H4 (cell line): Measurements from ENCODE around the gene POC1A. TPM values are rescaled to one million over a fixed set of nuclear protein-coding genes. Genes with fewer than 3 reads are reported as not detected.

Source experiments
- DNase-seq: peaks from one replicate; pipeline ENCODE4 v3.0.0-alpha.2; 2015; ENCODE audit warnings: low spot score
- total RNA-seq: library from RNA; depleted of rRNA; stranded (reverse); fragments of >200 nt; shearing (Covaris generic); gene quantifications from 2 replicates; pipeline ENCODE4 v1.2.3, GENCODE V29; 2014; rRNA removed

Gene POC1A
- total RNA-seq, 1 experiment from 2014 or later, result 8.1 TPM

DNA sequence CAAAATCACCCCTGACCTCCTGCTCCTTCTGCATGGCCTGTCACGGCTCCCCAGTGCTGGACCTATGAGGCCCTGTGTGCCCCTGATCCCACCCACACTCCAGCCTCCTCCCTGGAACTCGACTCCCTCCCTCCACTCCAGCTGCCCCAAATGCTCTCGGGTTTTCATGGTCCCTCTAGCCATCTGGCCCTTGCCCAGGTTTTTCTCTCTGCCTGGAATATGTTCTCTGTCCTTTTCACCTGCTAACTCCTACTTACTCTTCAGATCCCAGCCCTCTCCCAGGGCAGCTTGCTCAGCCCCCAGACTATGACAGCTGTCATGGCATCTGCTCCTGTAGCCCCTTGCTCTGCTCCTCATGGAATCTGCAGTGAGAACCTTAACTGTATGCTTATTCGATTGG, 128.2 kb downstream of the POC1A start:
- DNase-seq, result no peak

DNA sequence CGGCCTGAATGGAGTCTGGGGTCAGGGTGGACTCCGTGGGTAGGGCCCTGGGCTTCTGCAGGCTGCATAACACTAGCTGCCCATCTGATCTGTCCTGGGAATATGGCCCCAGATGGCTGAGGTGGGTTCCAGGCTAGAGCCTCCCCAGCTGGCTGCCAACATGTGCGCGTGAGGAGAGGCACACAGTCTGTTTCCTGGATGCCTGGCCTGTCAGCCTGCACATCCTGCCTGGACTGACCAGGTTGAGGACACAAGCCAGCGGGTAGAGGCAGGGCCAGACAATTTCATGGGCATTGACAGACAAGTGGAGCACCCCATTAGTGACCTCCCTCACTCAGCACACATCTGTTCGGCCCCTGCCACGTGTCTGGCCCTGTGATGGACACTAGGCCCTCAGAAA, 128.8 kb downstream of the POC1A start:
- DNase-seq, result no peak

Other genes with a start within 250 kb of the POC1A start
- gene RRP9, start 212.5 kb downstream of the POC1A start, total RNA-seq, result 25.7 and 31.0 TPM in 2 replicates
- gene PARP3, start 212.1 kb downstream of the POC1A start, total RNA-seq, result 7.7 and 7.9 TPM in 2 replicates
- gene GPR62, start 199.0 kb downstream of the POC1A start, total RNA-seq, result not detected in 2 replicates
- 27.0 and 31.0 TPM in 2 replicates for gene PCBP4, start 187.0 kb downstream of the POC1A start, total RNA-seq
- 3.2 and 12.5 TPM in 2 replicates for gene ABHD14B, start 180.4 kb downstream of the POC1A start, total RNA-seq
- 8.0 and 13.9 TPM in 2 replicates for gene ABHD14A, start 179.4 kb downstream of the POC1A start, total RNA-seq
- 35.6 and 41.7 TPM in 2 replicates for gene ACY1, start 170.9 kb downstream of the POC1A start, total RNA-seq
- 1,303 and 1,313 TPM in 2 replicates for gene RPL29, start 158.5 kb downstream of the POC1A start, total RNA-seq
- gene DUSP7, start 97.9 kb downstream of the POC1A start, total RNA-seq, result 4.3 and 6.2 TPM in 2 replicates
- 28.5 and 37.4 TPM in 2 replicates for gene ALAS1, start 43.7 kb upstream of the POC1A start, total RNA-seq
- gene TLR9, start 71.2 kb upstream of the POC1A start, total RNA-seq, result not detected in 2 replicates
- gene TWF2, start 84.7 kb upstream of the POC1A start, total RNA-seq, result 67.0 and 78.4 TPM in 2 replicates
- gene PPM1M, start 91.3 kb upstream of the POC1A start, total RNA-seq, result 4.4 and 5.6 TPM in 2 replicates
- gene WDR82, start 124.2 kb upstream of the POC1A start, total RNA-seq, result 29.0 and 33.7 TPM in 2 replicates
- gene GLYCTK, start 133.4 kb upstream of the POC1A start, total RNA-seq, result 2.4 and 8.3 TPM in 2 replicates
- 0.60 TPM in 2 replicates for gene DNAH1, start 161.9 kb upstream of the POC1A start, total RNA-seq